Activated CD4-positive, alpha-beta T cell treated with anti-CD3 and anti-CD28 coated beads, Interleukin-2, Interleukin-4, amounts not matched to agents 100 ng/mL and 50 ng/mL, durations not matched to agents 16 hours and 8 hours (primary cell): ENCODE measurements around the gene RGS14.
"Not testable (repeated sequence)": the region's sequence is repeated elsewhere in the genome, so short reads cannot be mapped to it uniquely, and the experiment has no call there.

Experiments used
- DNase-seq: peaks from one replicate; pipeline ENCODE4 v3.0.0-alpha.2; 2020; ENCODE audit warnings: low spot score

Gene RGS14

GRCh38 chr5:177346820-177347219 lies 10.9 kb upstream of the RGS14 start:
- no peak for DNase-seq

- no peak for DNase-seq
Observed at GRCh38 chr5:177347699-177348098, 10.0 kb upstream of the RGS14 start.

- no peak for DNase-seq
Observed at GRCh38 chr5:177349362-177349647, 8.4 kb upstream of the RGS14 start.

- DNase-seq: no peak
Observed at GRCh38 chr5:177349762-177350161, 8.0 kb upstream of the RGS14 start.

- no peak for DNase-seq
Observed at GRCh38 chr5:177350776-177351391, 6.8 kb upstream of the RGS14 start.

GRCh38 chr5:177351392-177352329 lies 6.1 kb upstream of the RGS14 start, which contains the start of gene LMAN2:
TSS of gene LMAN2 (minus strand) at chr5:177351668. CDS start at chr5:177351647, 21 bp downstream.
- peak; percentile 96 for DNase-seq

- no peak for DNase-seq
Observed at GRCh38 chr5:177353093-177353492, 4.6 kb upstream of the RGS14 start.

GRCh38 chr5:177354256-177354655 lies 3.5 kb upstream of the RGS14 start:
- no peak for DNase-seq

GRCh38 chr5:177354711-177355110 lies 3.0 kb upstream of the RGS14 start:
- no peak for DNase-seq

GRCh38 chr5:177355162-177355867 lies 2.4 kb upstream of the RGS14 start:
- DNase-seq: no peak

GRCh38 chr5:177355868-177356168 lies 1.9 kb upstream of the RGS14 start:
- no peak for DNase-seq

GRCh38 chr5:177356746-177357145 lies 978 bp upstream of the RGS14 start:
- DNase-seq: no peak

GRCh38 chr5:177357146-177357458 lies 622 bp upstream of the RGS14 start:
- DNase-seq: no peak

- DNase-seq: no peak
Observed at GRCh38 chr5:177358370-177358819, 671 bp downstream of the RGS14 start.

GRCh38 chr5:177359451-177359851 lies 1.7 kb downstream of the RGS14 start:
- DNase-seq: no peak

GRCh38 chr5:177359860-177360259 lies 2.1 kb downstream of the RGS14 start:
- DNase-seq: no peak

- not testable (repeated sequence) for DNase-seq
Observed at GRCh38 chr5:177360740-177361139, 3.0 kb downstream of the RGS14 start.

GRCh38 chr5:177361418-177362291 lies 3.9 kb downstream of the RGS14 start:
- no peak for DNase-seq

GRCh38 chr5:177362292-177362609 lies 4.5 kb downstream of the RGS14 start:
- no peak for DNase-seq

- peak; percentile 55 for DNase-seq
Observed at GRCh38 chr5:177362610-177363507, 5.1 kb downstream of the RGS14 start.

- DNase-seq: no peak
Observed at GRCh38 chr5:177363565-177363964, 5.8 kb downstream of the RGS14 start.
